BE2C (cell line): Measurements from ENCODE around the gene MAL.

Source experiments
- DNase-seq: peaks from one replicate; pipeline ENCODE4 v3.0.0-alpha.2; 2020
- H3K27me3 ChIP-seq: fragments of 250-450 bp; sonication (Bioruptor Pico); 2 replicates; pipeline ENCODE4 v1.5.1; 2020; ENCODE audit warnings: mild to moderate bottlenecking
- H3K36me3 ChIP-seq: fragments of 250-450 bp; sonication (Bioruptor Pico); 2 replicates; pipeline ENCODE4 v1.5.1; 2020; ENCODE audit warnings: mild to moderate bottlenecking
- H3K4me1 ChIP-seq: fragments of 250-450 bp; sonication (Bioruptor Pico); 2 replicates; pipeline ENCODE4 v1.5.1; 2020
- H3K4me3 ChIP-seq: 2 replicates; pipeline ENCODE4 v1.5.1; 2011; ENCODE audit warnings: low read depth, low read length
- H3K9me3 ChIP-seq: fragments of 250-450 bp; sonication (Bioruptor Pico); 2 replicates; pipeline ENCODE4 v1.5.1; 2020
- TF ChIP-seq, protein P1 (sequence below): IDR thresholded peaks from 2 replicates; pipeline ENCODE4 v1.5.1; 2012; ENCODE audit warnings: mild to moderate bottlenecking, low read depth, low read length

The MAL gene

DNA sequence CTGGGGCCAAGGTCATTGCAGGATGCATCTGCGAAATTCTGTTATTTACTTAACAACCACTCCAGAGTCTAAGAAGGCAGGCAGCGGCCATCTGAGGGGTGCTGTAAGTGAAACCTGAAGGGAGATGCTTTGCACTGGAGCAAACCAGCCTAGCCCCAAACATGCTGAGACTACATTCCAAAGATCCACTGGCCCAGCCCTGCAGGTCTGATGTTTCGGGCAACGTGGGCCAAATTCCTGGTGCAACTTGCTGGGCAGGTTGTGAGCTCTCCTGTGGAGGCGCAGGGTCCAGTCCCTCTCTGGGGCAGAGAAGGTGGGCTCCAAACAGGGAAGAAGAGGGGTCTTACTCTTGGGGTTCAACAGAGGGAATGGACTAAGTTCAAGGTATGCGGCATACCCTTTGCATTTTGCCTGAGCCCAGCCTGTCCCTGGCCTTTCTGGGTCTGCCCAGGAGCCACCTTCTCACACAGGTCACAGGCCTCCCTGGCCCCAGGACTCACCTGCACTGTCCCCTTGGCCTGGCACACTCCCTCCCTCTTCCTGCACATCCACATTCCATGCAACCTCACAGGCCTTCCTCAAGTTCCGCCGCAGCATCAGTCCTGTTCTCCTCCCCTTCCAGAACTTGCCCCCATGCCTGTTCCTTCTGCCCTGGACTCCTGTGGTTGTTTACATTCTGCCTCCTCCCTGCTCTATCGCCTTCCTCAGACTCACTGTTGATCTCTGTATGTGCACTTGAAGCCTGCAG is 5.1 kb upstream of the MAL start:
- no peaks in the 10 kb centered on the region for H3K9me3 ChIP-seq
- H3K4me1 ChIP-seq: no peaks in the 10 kb centered on the region
- TF ChIP-seq, protein P1, sequence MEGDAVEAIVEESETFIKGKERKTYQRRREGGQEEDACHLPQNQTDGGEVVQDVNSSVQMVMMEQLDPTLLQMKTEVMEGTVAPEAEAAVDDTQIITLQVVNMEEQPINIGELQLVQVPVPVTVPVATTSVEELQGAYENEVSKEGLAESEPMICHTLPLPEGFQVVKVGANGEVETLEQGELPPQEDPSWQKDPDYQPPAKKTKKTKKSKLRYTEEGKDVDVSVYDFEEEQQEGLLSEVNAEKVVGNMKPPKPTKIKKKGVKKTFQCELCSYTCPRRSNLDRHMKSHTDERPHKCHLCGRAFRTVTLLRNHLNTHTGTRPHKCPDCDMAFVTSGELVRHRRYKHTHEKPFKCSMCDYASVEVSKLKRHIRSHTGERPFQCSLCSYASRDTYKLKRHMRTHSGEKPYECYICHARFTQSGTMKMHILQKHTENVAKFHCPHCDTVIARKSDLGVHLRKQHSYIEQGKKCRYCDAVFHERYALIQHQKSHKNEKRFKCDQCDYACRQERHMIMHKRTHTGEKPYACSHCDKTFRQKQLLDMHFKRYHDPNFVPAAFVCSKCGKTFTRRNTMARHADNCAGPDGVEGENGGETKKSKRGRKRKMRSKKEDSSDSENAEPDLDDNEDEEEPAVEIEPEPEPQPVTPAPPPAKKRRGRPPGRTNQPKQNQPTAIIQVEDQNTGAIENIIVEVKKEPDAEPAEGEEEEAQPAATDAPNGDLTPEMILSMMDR: no peak
- H3K27me3 ChIP-seq: peaks cover 14% of the 10 kb centered on the region
- H3K4me3 ChIP-seq: no peak overlapping the region
- DNase-seq: no peak
- no peaks in the 10 kb centered on the region for H3K36me3 ChIP-seq

DNA sequence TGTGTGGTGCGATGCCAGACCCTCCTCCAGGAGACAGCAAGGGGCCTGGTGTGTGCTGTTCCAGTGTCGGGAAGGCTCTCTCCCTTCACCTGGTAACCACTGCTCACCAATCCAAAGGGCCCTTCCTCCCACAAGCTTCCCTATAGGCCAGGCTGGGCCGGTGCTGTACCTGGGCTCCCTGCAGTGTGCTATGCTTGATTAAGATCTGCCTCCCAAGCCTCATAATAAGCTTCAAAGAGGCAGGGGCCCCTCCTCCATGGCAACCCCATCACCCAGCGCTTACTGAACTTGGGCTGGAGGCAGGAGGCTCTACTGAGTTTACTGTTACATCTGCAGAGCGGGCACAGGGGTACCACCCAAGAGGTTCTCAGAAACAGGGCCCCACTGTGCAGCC is 4.5 kb upstream of the MAL start:
- TF ChIP-seq, protein P1: no peak
- no peaks in the 10 kb centered on the region for H3K9me3 ChIP-seq
- no peak for DNase-seq
- no peaks in the 10 kb centered on the region for H3K4me1 ChIP-seq
- H3K36me3 ChIP-seq: no peaks in the 10 kb centered on the region
- no peak overlapping the region for H3K4me3 ChIP-seq
- H3K27me3 ChIP-seq: peaks cover 20% of the 10 kb centered on the region

DNA sequence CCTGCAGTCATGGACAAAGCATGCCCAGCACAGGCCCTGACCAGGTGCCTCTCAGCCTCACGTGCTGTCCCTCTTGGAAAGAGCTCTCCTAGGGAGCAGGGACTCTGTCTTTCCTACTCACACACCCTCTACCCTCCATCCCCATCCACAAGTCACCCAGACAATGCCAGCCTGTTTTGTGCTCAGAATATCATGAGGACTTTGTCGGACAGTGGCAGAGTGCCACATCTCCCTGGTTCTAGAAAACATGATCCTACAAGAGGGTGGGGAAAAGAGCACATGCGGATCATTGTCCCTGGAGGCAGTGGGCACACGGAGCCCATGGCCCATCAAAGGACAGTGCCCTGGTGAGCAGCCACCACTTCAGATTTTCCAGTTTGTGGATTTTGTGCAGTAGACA is 3.7 kb upstream of the MAL start:
- no peaks in the 10 kb centered on the region for H3K9me3 ChIP-seq
- H3K4me1 ChIP-seq: no peaks in the 10 kb centered on the region
- TF ChIP-seq, protein P1: no peak
- H3K36me3 ChIP-seq: no peaks in the 10 kb centered on the region
- no peak for DNase-seq
- peaks cover 24% of the 10 kb centered on the region for H3K27me3 ChIP-seq
- no peak overlapping the region for H3K4me3 ChIP-seq

DNA sequence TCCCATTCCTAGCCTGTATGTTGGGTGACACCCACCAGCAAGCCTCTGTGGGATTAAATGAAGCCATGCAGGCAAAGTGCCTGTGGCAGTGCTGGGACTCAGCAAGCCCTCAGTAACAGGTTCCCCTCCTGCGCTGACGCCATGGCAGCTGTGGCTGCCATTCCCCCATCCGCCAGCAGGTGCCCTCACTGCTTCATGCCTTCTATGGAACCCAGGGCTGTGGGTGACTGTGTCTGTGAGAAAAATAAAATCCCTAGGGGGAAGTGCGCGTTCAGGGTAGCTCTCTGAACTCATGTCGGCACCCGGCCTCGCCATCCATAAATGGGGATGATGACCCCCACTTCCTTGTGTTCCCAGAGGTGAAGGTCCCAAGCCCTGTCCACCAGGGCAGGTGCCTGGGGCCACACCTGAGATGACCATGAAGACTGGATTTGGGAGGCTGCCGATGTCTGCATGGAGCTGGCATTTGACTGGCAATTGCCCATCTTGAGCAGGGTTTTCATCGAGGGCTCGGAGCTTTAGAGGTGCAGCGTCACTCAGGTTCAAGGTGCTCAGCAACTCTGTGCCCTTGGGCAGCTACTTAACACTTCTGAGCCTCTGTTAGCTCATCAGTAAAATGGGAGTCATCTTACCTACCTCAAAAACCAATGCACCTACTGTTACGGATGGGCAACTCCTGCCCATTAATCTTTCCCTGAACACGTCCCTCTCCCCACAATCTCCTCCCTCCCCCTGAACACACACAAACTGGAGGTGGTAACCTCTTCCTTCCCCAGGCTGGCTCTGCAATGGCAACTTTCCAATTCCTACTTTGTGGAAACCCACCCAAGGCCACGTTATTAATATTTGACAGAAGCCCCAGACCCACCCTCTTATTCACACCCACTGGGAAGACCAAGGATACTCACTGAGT is 2.9 kb upstream of the MAL start:
- H3K27me3 ChIP-seq: peaks cover 32% of the 10 kb centered on the region
- no peak overlapping the region for H3K4me3 ChIP-seq
- TF ChIP-seq, protein P1: peak; percentile 69
- no peaks in the 10 kb centered on the region for H3K36me3 ChIP-seq
- H3K4me1 ChIP-seq: no peaks in the 10 kb centered on the region
- DNase-seq: peak; percentile 60
- H3K9me3 ChIP-seq: no peaks in the 10 kb centered on the region

DNA sequence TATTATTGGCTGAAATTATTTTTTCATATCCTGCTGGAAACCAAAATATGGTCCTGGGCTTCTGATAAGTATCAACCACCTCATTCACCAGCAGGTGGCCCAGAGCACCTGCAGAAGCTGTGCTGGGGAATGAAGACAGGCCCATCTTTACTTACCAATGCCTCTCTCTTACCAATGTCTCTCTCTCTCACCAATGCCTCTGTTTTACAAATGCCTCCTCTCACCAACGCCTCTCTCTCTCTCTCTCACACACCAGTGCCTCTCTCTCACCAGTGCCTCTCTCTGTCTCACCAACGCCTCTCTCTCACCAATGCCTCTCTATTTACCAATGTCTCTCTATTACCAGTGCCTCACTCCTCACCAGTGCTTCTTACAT is 2.3 kb upstream of the MAL start:
- no peak for DNase-seq
- TF ChIP-seq, protein P1: no peak
- no peak overlapping the region for H3K4me3 ChIP-seq
- no peaks in the 10 kb centered on the region for H3K4me1 ChIP-seq
- peaks cover 34% of the 10 kb centered on the region for H3K27me3 ChIP-seq
- H3K36me3 ChIP-seq: no peaks in the 10 kb centered on the region
- H3K9me3 ChIP-seq: no peaks in the 10 kb centered on the region

DNA sequence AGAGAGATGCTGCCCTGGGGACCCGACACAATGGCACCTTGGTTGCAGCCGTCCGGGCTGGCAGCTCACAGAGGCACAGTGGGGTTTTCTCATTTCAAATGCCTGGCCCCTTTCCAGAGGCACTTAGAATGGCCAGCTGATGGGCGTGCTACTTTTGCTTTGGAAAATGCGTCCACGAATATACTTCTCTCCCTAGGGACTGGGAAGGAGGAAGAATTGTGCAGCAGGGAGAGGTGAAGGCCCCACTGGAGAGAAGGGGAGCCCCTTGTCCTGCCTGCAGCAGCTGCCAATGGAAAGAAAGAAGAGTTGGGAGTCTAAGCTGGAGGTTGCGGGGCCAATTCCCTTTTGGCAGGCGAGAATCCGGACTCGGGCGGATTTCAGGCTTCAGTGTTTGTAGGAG is 1.1 kb upstream of the MAL start:
- Histone ChIP-seq H3K27me3 (peaks cover 43% of the 10 kb centered on the region), H3K36me3 (no peaks in the 10 kb centered on the region), H3K4me3 (no peak overlapping the region), H3K9me3 (no peaks in the 10 kb centered on the region), H3K4me1 (no peaks in the 10 kb centered on the region)
- DNase-seq: no peak
- TF ChIP-seq, protein P1: no peak
